Measurements from ENCODE around the gene NINJ2. TPM values are rescaled to one million over a fixed set of nuclear protein-coding genes. Genes with fewer than 3 reads are reported as not detected.

Gene NINJ2
- polyA plus RNA-seq, 3 donors: 32.9 to 92.7 (median 73.7) TPM

DNA sequence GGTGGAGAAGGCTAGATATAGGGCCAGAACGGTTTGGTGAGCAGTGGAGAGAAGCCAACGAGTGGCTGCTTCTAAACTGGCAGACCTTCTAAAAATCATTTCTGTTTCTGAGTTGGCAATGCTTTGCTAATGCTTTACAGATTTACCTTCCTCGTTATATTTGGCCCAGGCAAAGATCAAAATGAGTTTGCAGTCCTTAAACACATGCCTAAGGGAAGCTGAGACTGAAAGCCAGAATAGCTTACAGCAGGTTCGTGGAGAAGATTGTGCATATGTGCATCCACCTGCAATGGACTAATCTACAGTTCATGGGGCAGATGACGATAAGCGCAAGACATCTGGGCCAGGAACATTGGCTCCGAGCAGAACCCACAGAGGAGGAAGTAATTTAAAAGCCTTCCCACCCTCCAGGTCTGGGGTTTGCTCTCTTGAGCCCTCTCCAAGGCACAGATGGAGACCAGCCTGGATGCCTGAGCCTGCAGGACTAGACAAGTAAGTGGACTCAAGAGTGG is 99.4 kb downstream of the NINJ2 start:
- TF ChIP-seq, protein P1, sequence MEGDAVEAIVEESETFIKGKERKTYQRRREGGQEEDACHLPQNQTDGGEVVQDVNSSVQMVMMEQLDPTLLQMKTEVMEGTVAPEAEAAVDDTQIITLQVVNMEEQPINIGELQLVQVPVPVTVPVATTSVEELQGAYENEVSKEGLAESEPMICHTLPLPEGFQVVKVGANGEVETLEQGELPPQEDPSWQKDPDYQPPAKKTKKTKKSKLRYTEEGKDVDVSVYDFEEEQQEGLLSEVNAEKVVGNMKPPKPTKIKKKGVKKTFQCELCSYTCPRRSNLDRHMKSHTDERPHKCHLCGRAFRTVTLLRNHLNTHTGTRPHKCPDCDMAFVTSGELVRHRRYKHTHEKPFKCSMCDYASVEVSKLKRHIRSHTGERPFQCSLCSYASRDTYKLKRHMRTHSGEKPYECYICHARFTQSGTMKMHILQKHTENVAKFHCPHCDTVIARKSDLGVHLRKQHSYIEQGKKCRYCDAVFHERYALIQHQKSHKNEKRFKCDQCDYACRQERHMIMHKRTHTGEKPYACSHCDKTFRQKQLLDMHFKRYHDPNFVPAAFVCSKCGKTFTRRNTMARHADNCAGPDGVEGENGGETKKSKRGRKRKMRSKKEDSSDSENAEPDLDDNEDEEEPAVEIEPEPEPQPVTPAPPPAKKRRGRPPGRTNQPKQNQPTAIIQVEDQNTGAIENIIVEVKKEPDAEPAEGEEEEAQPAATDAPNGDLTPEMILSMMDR (IDR thresholded peaks at IDR 0.05): no peak
- Histone ChIP-seq H4K20me1 (ENCODE audit: insufficient read depth, low read length) (no peaks in the 10 kb centered on the region), H3K36me3 (replicated peaks in 1 of 2; ENCODE audit: control insufficient read depth in 1 of 2, insufficient read depth in 2 of 2, low read length in 2 of 2) (peaks cover 7 to 11% of the 10 kb centered on the region in 2 donors), H3K4me1 (ENCODE audit: control insufficient read depth in 1 of 2, insufficient read depth in 2 of 2, low read length in 2 of 2) (peaks cover 54% of the 10 kb centered on the region in 2 donors), H3K4me3 (replicated peaks in 1 of 3; ENCODE audit: low read depth in 2 of 3, low read length in 3 of 3) (peak overlapping the region in 1 of 3 experiments; percentile 76), H3K27ac (ENCODE audit: low read depth in 1 of 2, low read length in 2 of 2) (peak overlapping the region; percentile 93 to 95), H3K9ac (ENCODE audit: insufficient read depth, low read length, poor library complexity, severe bottlenecking) (no peak overlapping the region), H3K27me3 (ENCODE audit: control insufficient read depth in 2 of 2, insufficient read depth in 2 of 2, low read length in 2 of 2) (no peaks in the 10 kb centered on the region), H3K4me2 (replicated peaks; ENCODE audit: extremely low read depth, low read length, poor library complexity, severe bottlenecking) (peak overlapping the region; percentile 80), H2AFZ (ENCODE audit: insufficient read depth, low read depth, low read length, poor library complexity, severe bottlenecking) (peak overlapping the region; percentile 32), H3K9me3 (replicated peaks in 1 of 2; ENCODE audit: control insufficient read depth in 1 of 2, insufficient read depth in 1 of 2, low read length in 2 of 2) (no peaks in the 10 kb centered on the region), H3K79me2 (ENCODE audit: insufficient read depth, low read length) (peaks cover 11% of the 10 kb centered on the region)
- peaks cover 25 to 26% of the 10 kb centered on the region in 2 donors for H3K36me3 Mint-ChIP-seq
- H3K27me3 Mint-ChIP-seq (ENCODE audit: low read depth in 3 of 3): peaks cover 0 to 5% (median 0%) of the 10 kb centered on the region in 3 donors
- no peak for DNase-seq
- intact Hi-C loops (cut with micrococcal nuclease): loop anchor here in 1 of 2 donors (10.0 kb wide), 2 partner anchors 381 to 1021 kb away; partner anchors contain the start of gene RAD52
- peaks cover 67% of the 10 kb centered on the region for H3K4me1 Mint-ChIP-seq
- H3K9me3 Mint-ChIP-seq: no peaks in the 10 kb centered on the region
- peak overlapping the region; percentile 91 to 96 for H3K4me3 Mint-ChIP-seq
- H3K27ac Mint-ChIP-seq: peak overlapping the region in 6 of 7 donors; percentile 76 to 100 (median 98)
- 8% methylated on average over 7 of the region's 7 CpGs for WGBS (ENCODE audit: insufficient coverage)

DNA sequence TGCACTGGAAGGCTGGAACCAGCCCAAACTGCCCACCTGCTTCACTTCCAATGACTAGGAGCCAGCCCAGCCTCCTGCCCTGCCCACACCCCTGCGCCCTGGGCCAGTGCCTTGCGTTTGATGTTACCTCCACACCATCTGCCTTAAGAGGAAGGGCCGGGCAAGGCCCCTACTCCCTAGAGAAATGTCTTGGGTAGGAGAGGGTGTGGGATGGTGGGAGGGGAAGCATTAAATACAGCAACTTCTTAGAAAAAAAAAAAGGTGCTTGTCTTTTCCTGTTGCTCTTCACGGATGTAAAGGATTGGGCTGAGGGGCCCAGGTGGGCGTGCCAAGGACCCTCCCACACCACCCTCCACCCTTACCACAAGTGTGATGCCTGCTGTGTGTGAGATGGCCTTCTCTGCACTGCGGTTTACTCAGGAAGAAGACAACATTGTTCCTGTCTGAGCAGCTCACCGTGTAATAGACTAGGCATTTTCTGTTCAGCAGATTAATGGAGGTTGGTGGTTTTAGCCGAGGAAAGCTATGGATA is 99.9 kb downstream of the NINJ2 start:
- Histone ChIP-seq H3K36me3 (replicated peaks in 1 of 2; ENCODE audit: control insufficient read depth in 1 of 2, insufficient read depth in 2 of 2, low read length in 2 of 2) (peaks cover 7 to 11% of the 10 kb centered on the region in 2 donors), H3K9me3 (replicated peaks in 1 of 2; ENCODE audit: control insufficient read depth in 1 of 2, insufficient read depth in 1 of 2, low read length in 2 of 2) (no peaks in the 10 kb centered on the region), H3K9ac (ENCODE audit: insufficient read depth, low read length, poor library complexity, severe bottlenecking) (peak overlapping the region; percentile 53), H3K4me3 (replicated peaks in 1 of 3; ENCODE audit: low read depth in 2 of 3, low read length in 3 of 3) (peak overlapping the region in 2 of 3 experiments; percentile 27 to 76), H2AFZ (ENCODE audit: insufficient read depth, low read depth, low read length, poor library complexity, severe bottlenecking) (peak overlapping the region; percentile 32), H3K27me3 (ENCODE audit: control insufficient read depth in 2 of 2, insufficient read depth in 2 of 2, low read length in 2 of 2) (no peaks in the 10 kb centered on the region), H3K79me2 (ENCODE audit: insufficient read depth, low read length) (peaks cover 11% of the 10 kb centered on the region), H3K4me2 (replicated peaks; ENCODE audit: extremely low read depth, low read length, poor library complexity, severe bottlenecking) (peak overlapping the region; percentile 80), H3K27ac (ENCODE audit: low read depth in 1 of 2, low read length in 2 of 2) (peak overlapping the region; percentile 93 to 95), H4K20me1 (ENCODE audit: insufficient read depth, low read length) (no peaks in the 10 kb centered on the region), H3K4me1 (ENCODE audit: control insufficient read depth in 1 of 2, insufficient read depth in 2 of 2, low read length in 2 of 2) (peaks cover 54% of the 10 kb centered on the region in 2 donors)
- peaks cover 25 to 27% of the 10 kb centered on the region in 2 donors for H3K36me3 Mint-ChIP-seq
- TF ChIP-seq, protein P1 (IDR thresholded peaks at IDR 0.05): no peak
- peaks cover 64% of the 10 kb centered on the region for H3K4me1 Mint-ChIP-seq
- no peak for DNase-seq
- intact Hi-C loops (cut with micrococcal nuclease): loop anchor here in 1 of 2 donors (10.0 kb wide), 2 partner anchors 381 to 1021 kb away; partner anchors contain the start of gene RAD52
- 15% methylated on average over 3 of the region's 8 CpGs for WGBS (ENCODE audit: insufficient coverage)
- no peaks in the 10 kb centered on the region for H3K9me3 Mint-ChIP-seq
- peaks cover 2 to 5% (median 2%) of the 10 kb centered on the region in 3 donors for H3K27me3 Mint-ChIP-seq (ENCODE audit: low read depth in 3 of 3)
- H3K4me3 Mint-ChIP-seq: peak overlapping the region; percentile 91 to 96
- peak overlapping the region; percentile 38 to 100 (median 99) for H3K27ac Mint-ChIP-seq
